K562 (cell line): ENCODE data around the gene ATF5. TPM values are rescaled to one million over a fixed set of nuclear protein-coding genes. Genes with fewer than 3 reads are reported as not detected.

Source experiments
- FOXJ3 ChIP-seq: sonication (generic); formaldehyde crosslinking; IDR thresholded peaks from 2 replicates; pipeline ENCODE4 v1.4.0; 2020; ENCODE audit warnings: mild to moderate bottlenecking, missing genetic modification reagents
- POLR2AphosphoS2 ChIP-seq: IDR thresholded peaks from 2 replicates; pipeline ENCODE4 v1.6.1; 2012; ENCODE audit warnings: low read length, improper control_type of control experiment
- ZBTB17 ChIP-seq: fragments of 450-650 bp; formaldehyde crosslinking; IDR thresholded peaks from 2 replicates; pipeline ENCODE4 v1.4.0; 2020; ENCODE audit warnings: mild to moderate bottlenecking
- polyA plus RNA-seq, 8 experiments: library from polyadenylated mRNA; depleted of rRNA in 4 of 8; stranded (reverse) in 5 of 8; unstranded in 3 of 8; fragments of >200 nt; fragmentation: Nextera tagmentation in 2 of 8; fragmentation: Illumina TruSeq in 1 of 8; extraction: Ambion mirVana in 2 of 8; extraction: Trizol in 1 of 8; gene quantifications; 2 replicates each; pipeline versions ENCODE4 v1.2.1 to v1.2.3, GENCODE V29; 2011 to 2014; ENCODE audit warnings: inconsistent platforms in 1 of 8, missing spikeins in 1 of 8
- total RNA-seq, 7 experiments: library from RNA; depleted of rRNA in 6 of 7; stranded (reverse); fragments of >200 nt in 6 of 7; fragmentation: Illumina TruSeq in 2 of 7; extraction: Trizol in 2 of 7; gene quantifications; 2 replicates each; pipeline versions ENCODE4 v1.2.1 to v1.2.3, GENCODE V29; 2011 to 2021; ENCODE audit warnings: low replicate concordance in 1 of 7
- TF ChIP-seq, protein P1 (sequence below), 2 experiments: fragments of 200-800 bp in 1 of 2; sonication (Bioruptor generic) in 1 of 2; sonication (generic) in 1 of 2; formaldehyde crosslinking in 1 of 2; IDR thresholded peaks in 1 of 2; conservative IDR thresholded peaks in 1 of 2; 2 replicates each; pipeline versions ENCODE4 v1.5.0 to v1.6.1; 2016 to 2020; ENCODE audit warnings: missing compliant biosample characterization in 1 of 2, missing genetic modification characterization in 1 of 2, missing genetic modification reagents in 1 of 2
- TF ChIP-seq, protein P2 (sequence below), 3 experiments: fragments of 200-800 bp in 1 of 3; fragments of 250-450 bp in 1 of 3; fragments of 450-650 bp in 1 of 3; sonication (Bioruptor Pico) in 1 of 3; sonication (Bioruptor generic) in 1 of 3; formaldehyde crosslinking in 1 of 3; IDR thresholded peaks; 2 replicates each; pipeline versions ENCODE4 v1.6.1 to v1.8.0; 2016 to 2022; ENCODE audit warnings: mild to moderate bottlenecking in 2 of 3, missing genetic modification characterization in 2 of 3, missing compliant biosample characterization in 1 of 3, moderate library complexity in 1 of 3
- TF ChIP-seq, protein P3 (sequence below): fragments of 450-650 bp; IDR thresholded peaks from 2 replicates; pipeline ENCODE4 v1.6.1; 2017; ENCODE audit warnings: antibody characterized with exemption, mild to moderate bottlenecking
- TF ChIP-seq, protein P4 (sequence below), 2 experiments: fragments of 450-650 bp; IDR thresholded peaks; 2 replicates each; pipeline ENCODE4 v1.6.1; 2018; ENCODE audit warnings: mild to moderate bottlenecking in 2 of 2, low read depth in 1 of 2; ENCODE audit not compliant: partially characterized antibody in 2 of 2
- TF ChIP-seq, protein P5 (sequence below): fragments of 200-800 bp; sonication (Bioruptor generic); IDR thresholded peaks from 2 replicates; pipeline ENCODE4 v1.6.1; 2017; ENCODE audit warnings: missing genetic modification characterization, missing compliant biosample characterization

ATF5 gene
- total and polyA plus RNA-seq, 9 of the 15 experiments (the other 6 are each of a cell fraction or from before 2014, with no cell fraction given), result 3.0 to 57.6 (median 11.1) TPM

DNA sequence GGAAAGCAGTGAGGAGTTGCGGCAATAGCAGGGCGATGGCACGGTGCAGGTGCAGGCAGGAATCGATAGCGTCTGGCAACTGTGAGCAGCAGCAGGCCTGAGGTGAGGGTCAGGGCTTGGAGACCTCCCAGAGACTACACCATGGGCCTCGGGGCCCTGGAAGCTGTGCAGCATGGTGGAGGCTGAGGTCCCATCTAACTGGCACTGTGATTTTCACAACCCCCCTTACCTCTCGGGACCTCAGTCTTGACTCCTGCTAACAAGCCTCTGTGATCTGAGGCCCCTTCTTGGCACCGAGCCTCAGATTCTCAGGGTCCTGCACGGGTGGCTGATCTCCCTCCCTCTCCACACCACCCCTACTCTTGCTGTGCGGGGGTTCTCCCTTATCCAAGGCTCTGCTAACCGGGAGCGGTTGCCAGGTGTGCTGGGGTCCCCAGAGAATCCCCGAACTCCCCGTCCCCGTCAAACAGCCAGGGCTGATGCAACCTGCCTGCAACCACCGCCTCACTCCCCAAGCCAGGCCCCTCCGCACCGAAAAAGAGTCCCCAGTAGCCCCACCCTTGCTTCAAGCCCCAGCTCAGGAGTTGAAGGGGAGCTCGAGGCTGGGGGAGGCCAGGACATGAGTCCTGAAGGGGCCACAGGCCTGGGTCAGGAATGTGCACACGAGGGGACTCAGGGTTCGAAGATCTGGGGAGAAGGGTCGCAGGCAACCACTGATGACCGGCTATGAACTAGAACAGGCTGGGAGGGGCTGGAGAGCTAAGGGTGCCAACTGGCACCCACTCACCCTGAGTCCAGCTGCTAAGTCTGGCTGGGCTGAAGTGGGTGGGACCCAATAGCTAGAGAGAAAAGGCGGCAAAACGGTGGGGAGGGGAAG is 4.8 kb upstream of the ATF5 start (continued):
- TF ChIP-seq, protein P1, sequence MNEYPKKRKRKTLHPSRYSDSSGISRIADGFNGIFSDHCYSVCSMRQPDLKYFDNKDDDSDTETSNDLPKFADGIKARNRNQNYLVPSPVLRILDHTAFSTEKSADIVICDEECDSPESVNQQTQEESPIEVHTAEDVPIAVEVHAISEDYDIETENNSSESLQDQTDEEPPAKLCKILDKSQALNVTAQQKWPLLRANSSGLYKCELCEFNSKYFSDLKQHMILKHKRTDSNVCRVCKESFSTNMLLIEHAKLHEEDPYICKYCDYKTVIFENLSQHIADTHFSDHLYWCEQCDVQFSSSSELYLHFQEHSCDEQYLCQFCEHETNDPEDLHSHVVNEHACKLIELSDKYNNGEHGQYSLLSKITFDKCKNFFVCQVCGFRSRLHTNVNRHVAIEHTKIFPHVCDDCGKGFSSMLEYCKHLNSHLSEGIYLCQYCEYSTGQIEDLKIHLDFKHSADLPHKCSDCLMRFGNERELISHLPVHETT (CRISPR knock-in tag; conservative IDR thresholded peaks at IDR 0.05 in 1 of 2, IDR thresholded peaks at IDR 0.05 in 1 of 2), result 0 out of 4 replicates have a peak, but pooled peaks of 1 of the 2 experiments have one; percentile 58
- TF ChIP-seq ZBTB17 (peak; percentile 82), FOXJ3 (CRISPR knock-in tag) (no peak), POLR2AphosphoS2 (peak; percentile 60; the same call in 1 of the 2 replicates)
- TF ChIP-seq, protein P2, sequence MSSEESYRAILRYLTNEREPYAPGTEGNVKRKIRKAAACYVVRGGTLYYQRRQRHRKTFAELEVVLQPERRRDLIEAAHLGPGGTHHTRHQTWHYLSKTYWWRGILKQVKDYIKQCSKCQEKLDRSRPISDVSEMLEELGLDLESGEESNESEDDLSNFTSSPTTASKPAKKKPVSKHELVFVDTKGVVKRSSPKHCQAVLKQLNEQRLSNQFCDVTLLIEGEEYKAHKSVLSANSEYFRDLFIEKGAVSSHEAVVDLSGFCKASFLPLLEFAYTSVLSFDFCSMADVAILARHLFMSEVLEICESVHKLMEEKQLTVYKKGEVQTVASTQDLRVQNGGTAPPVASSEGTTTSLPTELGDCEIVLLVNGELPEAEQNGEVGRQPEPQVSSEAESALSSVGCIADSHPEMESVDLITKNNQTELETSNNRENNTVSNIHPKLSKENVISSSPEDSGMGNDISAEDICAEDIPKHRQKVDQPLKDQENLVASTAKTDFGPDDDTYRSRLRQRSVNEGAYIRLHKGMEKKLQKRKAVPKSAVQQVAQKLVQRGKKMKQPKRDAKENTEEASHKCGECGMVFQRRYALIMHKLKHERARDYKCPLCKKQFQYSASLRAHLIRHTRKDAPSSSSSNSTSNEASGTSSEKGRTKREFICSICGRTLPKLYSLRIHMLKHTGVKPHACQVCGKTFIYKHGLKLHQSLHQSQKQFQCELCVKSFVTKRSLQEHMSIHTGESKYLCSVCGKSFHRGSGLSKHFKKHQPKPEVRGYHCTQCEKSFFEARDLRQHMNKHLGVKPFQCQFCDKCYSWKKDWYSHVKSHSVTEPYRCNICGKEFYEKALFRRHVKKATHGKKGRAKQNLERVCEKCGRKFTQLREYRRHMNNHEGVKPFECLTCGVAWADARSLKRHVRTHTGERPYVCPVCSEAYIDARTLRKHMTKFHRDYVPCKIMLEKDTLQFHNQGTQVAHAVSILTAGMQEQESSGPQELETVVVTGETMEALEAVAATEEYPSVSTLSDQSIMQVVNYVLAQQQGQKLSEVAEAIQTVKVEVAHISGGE (CRISPR knock-in tag; IDR thresholded peaks at IDR 0.05), result peak in 1 of 3 experiments; percentile 44; a peak in 1 of 6 replicates
- TF ChIP-seq, protein P3, sequence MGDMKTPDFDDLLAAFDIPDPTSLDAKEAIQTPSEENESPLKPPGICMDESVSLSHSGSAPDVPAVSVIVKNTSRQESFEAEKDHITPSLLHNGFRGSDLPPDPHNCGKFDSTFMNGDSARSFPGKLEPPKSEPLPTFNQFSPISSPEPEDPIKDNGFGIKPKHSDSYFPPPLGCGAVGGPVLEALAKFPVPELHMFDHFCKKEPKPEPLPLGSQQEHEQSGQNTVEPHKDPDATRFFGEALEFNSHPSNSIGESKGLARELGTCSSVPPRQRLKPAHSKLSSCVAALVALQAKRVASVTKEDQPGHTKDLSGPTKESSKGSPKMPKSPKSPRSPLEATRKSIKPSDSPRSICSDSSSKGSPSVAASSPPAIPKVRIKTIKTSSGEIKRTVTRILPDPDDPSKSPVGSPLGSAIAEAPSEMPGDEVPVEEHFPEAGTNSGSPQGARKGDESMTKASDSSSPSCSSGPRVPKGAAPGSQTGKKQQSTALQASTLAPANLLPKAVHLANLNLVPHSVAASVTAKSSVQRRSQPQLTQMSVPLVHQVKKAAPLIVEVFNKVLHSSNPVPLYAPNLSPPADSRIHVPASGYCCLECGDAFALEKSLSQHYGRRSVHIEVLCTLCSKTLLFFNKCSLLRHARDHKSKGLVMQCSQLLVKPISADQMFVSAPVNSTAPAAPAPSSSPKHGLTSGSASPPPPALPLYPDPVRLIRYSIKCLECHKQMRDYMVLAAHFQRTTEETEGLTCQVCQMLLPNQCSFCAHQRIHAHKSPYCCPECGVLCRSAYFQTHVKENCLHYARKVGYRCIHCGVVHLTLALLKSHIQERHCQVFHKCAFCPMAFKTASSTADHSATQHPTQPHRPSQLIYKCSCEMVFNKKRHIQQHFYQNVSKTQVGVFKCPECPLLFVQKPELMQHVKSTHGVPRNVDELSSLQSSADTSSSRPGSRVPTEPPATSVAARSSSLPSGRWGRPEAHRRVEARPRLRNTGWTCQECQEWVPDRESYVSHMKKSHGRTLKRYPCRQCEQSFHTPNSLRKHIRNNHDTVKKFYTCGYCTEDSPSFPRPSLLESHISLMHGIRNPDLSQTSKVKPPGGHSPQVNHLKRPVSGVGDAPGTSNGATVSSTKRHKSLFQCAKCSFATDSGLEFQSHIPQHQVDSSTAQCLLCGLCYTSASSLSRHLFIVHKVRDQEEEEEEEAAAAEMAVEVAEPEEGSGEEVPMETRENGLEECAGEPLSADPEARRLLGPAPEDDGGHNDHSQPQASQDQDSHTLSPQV, result peak; percentile 81
- TF ChIP-seq, protein P4, sequence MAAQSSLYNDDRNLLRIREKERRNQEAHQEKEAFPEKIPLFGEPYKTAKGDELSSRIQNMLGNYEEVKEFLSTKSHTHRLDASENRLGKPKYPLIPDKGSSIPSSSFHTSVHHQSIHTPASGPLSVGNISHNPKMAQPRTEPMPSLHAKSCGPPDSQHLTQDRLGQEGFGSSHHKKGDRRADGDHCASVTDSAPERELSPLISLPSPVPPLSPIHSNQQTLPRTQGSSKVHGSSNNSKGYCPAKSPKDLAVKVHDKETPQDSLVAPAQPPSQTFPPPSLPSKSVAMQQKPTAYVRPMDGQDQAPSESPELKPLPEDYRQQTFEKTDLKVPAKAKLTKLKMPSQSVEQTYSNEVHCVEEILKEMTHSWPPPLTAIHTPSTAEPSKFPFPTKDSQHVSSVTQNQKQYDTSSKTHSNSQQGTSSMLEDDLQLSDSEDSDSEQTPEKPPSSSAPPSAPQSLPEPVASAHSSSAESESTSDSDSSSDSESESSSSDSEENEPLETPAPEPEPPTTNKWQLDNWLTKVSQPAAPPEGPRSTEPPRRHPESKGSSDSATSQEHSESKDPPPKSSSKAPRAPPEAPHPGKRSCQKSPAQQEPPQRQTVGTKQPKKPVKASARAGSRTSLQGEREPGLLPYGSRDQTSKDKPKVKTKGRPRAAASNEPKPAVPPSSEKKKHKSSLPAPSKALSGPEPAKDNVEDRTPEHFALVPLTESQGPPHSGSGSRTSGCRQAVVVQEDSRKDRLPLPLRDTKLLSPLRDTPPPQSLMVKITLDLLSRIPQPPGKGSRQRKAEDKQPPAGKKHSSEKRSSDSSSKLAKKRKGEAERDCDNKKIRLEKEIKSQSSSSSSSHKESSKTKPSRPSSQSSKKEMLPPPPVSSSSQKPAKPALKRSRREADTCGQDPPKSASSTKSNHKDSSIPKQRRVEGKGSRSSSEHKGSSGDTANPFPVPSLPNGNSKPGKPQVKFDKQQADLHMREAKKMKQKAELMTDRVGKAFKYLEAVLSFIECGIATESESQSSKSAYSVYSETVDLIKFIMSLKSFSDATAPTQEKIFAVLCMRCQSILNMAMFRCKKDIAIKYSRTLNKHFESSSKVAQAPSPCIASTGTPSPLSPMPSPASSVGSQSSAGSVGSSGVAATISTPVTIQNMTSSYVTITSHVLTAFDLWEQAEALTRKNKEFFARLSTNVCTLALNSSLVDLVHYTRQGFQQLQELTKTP (IDR thresholded peaks at IDR 0.05; ENCODE audit: low read depth in 1 of 2, partially characterized antibody in 2 of 2), result peak in 1 of 2 experiments; percentile 75
- TF ChIP-seq, protein P5, sequence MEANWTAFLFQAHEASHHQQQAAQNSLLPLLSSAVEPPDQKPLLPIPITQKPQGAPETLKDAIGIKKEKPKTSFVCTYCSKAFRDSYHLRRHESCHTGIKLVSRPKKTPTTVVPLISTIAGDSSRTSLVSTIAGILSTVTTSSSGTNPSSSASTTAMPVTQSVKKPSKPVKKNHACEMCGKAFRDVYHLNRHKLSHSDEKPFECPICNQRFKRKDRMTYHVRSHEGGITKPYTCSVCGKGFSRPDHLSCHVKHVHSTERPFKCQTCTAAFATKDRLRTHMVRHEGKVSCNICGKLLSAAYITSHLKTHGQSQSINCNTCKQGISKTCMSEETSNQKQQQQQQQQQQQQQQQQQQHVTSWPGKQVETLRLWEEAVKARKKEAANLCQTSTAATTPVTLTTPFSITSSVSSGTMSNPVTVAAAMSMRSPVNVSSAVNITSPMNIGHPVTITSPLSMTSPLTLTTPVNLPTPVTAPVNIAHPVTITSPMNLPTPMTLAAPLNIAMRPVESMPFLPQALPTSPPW (CRISPR knock-in tag), result peak; percentile 85
